Calu3 (cell line): ENCODE data around the gene KIF26B. TPM values are rescaled to one million over a fixed set of nuclear protein-coding genes. Genes with fewer than 3 reads are reported as not detected.

ENCODE experiments used
- BruUV-seq: library from RNA; stranded (reverse); fragments of 400-500 nt; replicated peaks from 2 replicates; lab custom pipeline; 2021; lab: Mats Ljungman, UMichigan
- CTCF ChIA-PET: fragments of 300-600 bp; sonication (Branson Sonifier 250); formaldehyde crosslinking; loops from one replicate; lab custom pipeline; 2022; ENCODE audit warnings: antibody characterized with exemption; lab: Charles Lee
- DNase-seq: peaks from one replicate; pipeline ENCODE4 v3.0.0; 2022
- H3K27ac Mint-ChIP-seq: one replicate; pipeline ENCODE4 v1.8.0; 2022; ENCODE audit warnings: mixed read lengths; ENCODE audit not compliant: unreplicated experiment
- H3K27me3 Mint-ChIP-seq: one replicate; pipeline ENCODE4 v1.8.0; 2022; ENCODE audit warnings: mixed read lengths; ENCODE audit not compliant: unreplicated experiment
- H3K36me3 Mint-ChIP-seq: one replicate; pipeline ENCODE4 v1.8.0; 2022; ENCODE audit warnings: mild to moderate bottlenecking, moderate library complexity, mixed read lengths; ENCODE audit not compliant: insufficient read depth, unreplicated experiment
- H3K4me1 Mint-ChIP-seq: one replicate; pipeline ENCODE4 v1.8.0; 2022; ENCODE audit warnings: mild to moderate bottlenecking, low read depth, mixed read lengths; ENCODE audit not compliant: unreplicated experiment
- H3K4me3 Mint-ChIP-seq: one replicate; pipeline ENCODE4 v1.8.0; 2022; ENCODE audit warnings: mild to moderate bottlenecking, low read depth, moderate library complexity, mixed read lengths; ENCODE audit not compliant: unreplicated experiment
- H3K9me3 Mint-ChIP-seq: one replicate; pipeline ENCODE4 v1.8.0; 2022; ENCODE audit warnings: low read depth, mixed read lengths; ENCODE audit not compliant: unreplicated experiment
- CTCF ChIP-seq: fragments of 200-600 bp; IDR thresholded peaks from one replicate; pipeline ENCODE4 v1.8.0; 2022; ENCODE audit warnings: antibody characterized with exemption; ENCODE audit not compliant: unreplicated experiment
- intact Hi-C: fragments of 100-400 bp; cut with micrococcal nuclease; formaldehyde crosslinking; loops from one replicate; pipeline ENCODE4 v1.10.0; 2022; ENCODE audit not compliant: unreplicated experiment
- total RNA-seq: library from RNA; stranded (reverse); gene quantifications from 2 replicates; pipeline ENCODE4 v1.2.3, GENCODE V29; 2022

Gene KIF26B
- total RNA-seq, 1 experiment from 2014 or later, result 1.1 TPM

- Mint-ChIP-seq H3K36me3 (no peaks in the 10 kb centered on the region), H3K4me1 (peaks cover 10% of the 10 kb centered on the region)
Observed at GRCh38 chr1:245264226-245264625, 109.4 kb downstream of the KIF26B start.

GRCh38 chr1:245266105-245266504, 111.3 kb downstream of the KIF26B start:
- H3K9me3 Mint-ChIP-seq, result peaks cover 3% of the 10 kb centered on the region
- no peak overlapping the region for H3K4me3 Mint-ChIP-seq
- H3K27me3 Mint-ChIP-seq, result peaks cover 30% of the 10 kb centered on the region
- intact Hi-C loops, result no loop called here
- CTCF ChIA-PET, result no interaction called here
- no peaks in the 10 kb centered on the region for H3K4me1 Mint-ChIP-seq
- no peaks in the 10 kb centered on the region for H3K36me3 Mint-ChIP-seq
- TF ChIP-seq CTCF, result no peak
- BruUV-seq, result no TSS peak
- no peak for DNase-seq
- H3K27ac Mint-ChIP-seq, result no peak overlapping the region

More at GRCh38 chr1:245264226-245264625, 109.4 kb downstream of the KIF26B start:
- no peak overlapping the region for H3K27ac Mint-ChIP-seq
- peaks cover 13% of the 10 kb centered on the region for H3K27me3 Mint-ChIP-seq
- no peak for DNase-seq
- CTCF ChIA-PET, result no interaction called here
- intact Hi-C loops, result no loop called here
- no peaks in the 10 kb centered on the region for H3K9me3 Mint-ChIP-seq
- H3K4me3 Mint-ChIP-seq, result no peak overlapping the region
- no TSS peak for BruUV-seq
- no peak for TF ChIP-seq CTCF

GRCh38 chr1:245270063-245270462, 115.3 kb downstream of the KIF26B start:
- Mint-ChIP-seq H3K9me3 (peaks cover 3% of the 10 kb centered on the region), H3K27ac (no peak overlapping the region), H3K36me3 (no peaks in the 10 kb centered on the region), H3K4me1 (no peaks in the 10 kb centered on the region), H3K27me3 (peaks cover 18% of the 10 kb centered on the region), H3K4me3 (no peak overlapping the region)
- BruUV-seq, result no TSS peak
- no peak for DNase-seq
- CTCF ChIA-PET, result no interaction called here
- intact Hi-C loops, result loop anchor here (10.0 kb wide), 1 partner anchor 185 kb away; no protein-coding TSS in a partner anchor
- no peak for TF ChIP-seq CTCF

- Mint-ChIP-seq H3K4me3 (no peak overlapping the region), H3K9me3 (peaks cover 3% of the 10 kb centered on the region), H3K4me1 (no peaks in the 10 kb centered on the region), H3K36me3 (no peaks in the 10 kb centered on the region), H3K27me3 (peaks cover 18% of the 10 kb centered on the region), H3K27ac (no peak overlapping the region)
- BruUV-seq, result no TSS peak
- no peak for DNase-seq
- intact Hi-C loops, result loop anchor here (10.0 kb wide), 1 partner anchor 186 kb away; no protein-coding TSS in a partner anchor
- TF ChIP-seq CTCF, result no peak
- CTCF ChIA-PET, result no interaction called here
Observed at GRCh38 chr1:245270972-245271371, 116.2 kb downstream of the KIF26B start.
